ENCODE data around the gene CLSTN2. TPM values are rescaled to one million over a fixed set of nuclear protein-coding genes. Genes with fewer than 3 reads are reported as not detected.

Gene CLSTN2
- polyA plus RNA-seq, 3 donors = not detected

GRCh38 chr3:140146668-140147067 lies 211.7 kb downstream of the CLSTN2 start:
- Mint-ChIP-seq H3K4me3 (no peak overlapping the region), H3K27ac (no peak overlapping the region), H3K36me3 (no peaks in the 10 kb centered on the region), H3K4me1 (no peaks in the 10 kb centered on the region), H3K27me3 (ENCODE audit: low read depth in 3 of 3) (no peaks in the 10 kb centered on the region), H3K9me3 (no peaks in the 10 kb centered on the region)
- Histone ChIP-seq H3K4me3 (replicated peaks in 1 of 3; ENCODE audit: low read depth in 2 of 3, low read length in 3 of 3) (no peak overlapping the region), H3K27ac (ENCODE audit: low read depth in 1 of 2, low read length in 2 of 2) (no peak overlapping the region), H3K9ac (ENCODE audit: insufficient read depth, low read length, poor library complexity, severe bottlenecking) (no peak overlapping the region), H3K4me1 (ENCODE audit: control insufficient read depth in 1 of 2, insufficient read depth in 2 of 2, low read length in 2 of 2) (no peaks in the 10 kb centered on the region), H2AFZ (ENCODE audit: insufficient read depth, low read depth, low read length, poor library complexity, severe bottlenecking) (no peak overlapping the region), H3K9me3 (replicated peaks in 1 of 2; ENCODE audit: control insufficient read depth in 1 of 2, insufficient read depth in 1 of 2, low read length in 2 of 2) (no peaks in the 10 kb centered on the region), H3K36me3 (replicated peaks in 1 of 2; ENCODE audit: control insufficient read depth in 1 of 2, insufficient read depth in 2 of 2, low read length in 2 of 2) (no peaks in the 10 kb centered on the region), H3K79me2 (ENCODE audit: insufficient read depth, low read length) (no peaks in the 10 kb centered on the region), H3K4me2 (replicated peaks; ENCODE audit: extremely low read depth, low read length, poor library complexity, severe bottlenecking) (no peak overlapping the region), H3K27me3 (ENCODE audit: control insufficient read depth in 2 of 2, insufficient read depth in 2 of 2, low read length in 2 of 2) (no peaks in the 10 kb centered on the region), H4K20me1 (ENCODE audit: insufficient read depth, low read length) (no peaks in the 10 kb centered on the region)
- intact Hi-C loops (cut with micrococcal nuclease) = no loop called here
- no peak for DNase-seq
- TF ChIP-seq CTCF (IDR thresholded peaks at IDR 0.05) = no peak

- intact Hi-C loops (cut with micrococcal nuclease) = no loop called here
- no peaks in the 10 kb centered on the region for H3K79me2 ChIP-seq (ENCODE audit: insufficient read depth, low read length)
- H3K27me3 ChIP-seq (ENCODE audit: control insufficient read depth in 2 of 2, insufficient read depth in 2 of 2, low read length in 2 of 2) = no peaks in the 10 kb centered on the region
- H3K9me3 Mint-ChIP-seq = peaks cover 0 to 3% (median 0%) of the 10 kb centered on the region in 7 donors
- H3K27ac ChIP-seq (ENCODE audit: low read depth in 1 of 2, low read length in 2 of 2) = no peak overlapping the region
- no peak overlapping the region for H3K4me3 Mint-ChIP-seq
- H2AFZ ChIP-seq (ENCODE audit: insufficient read depth, low read depth, low read length, poor library complexity, severe bottlenecking) = no peak overlapping the region
- H3K36me3 ChIP-seq (replicated peaks in 1 of 2; ENCODE audit: control insufficient read depth in 1 of 2, insufficient read depth in 2 of 2, low read length in 2 of 2) = no peaks in the 10 kb centered on the region
- no peaks in the 10 kb centered on the region for H3K36me3 Mint-ChIP-seq
- H3K9me3 ChIP-seq (replicated peaks in 1 of 2; ENCODE audit: control insufficient read depth in 1 of 2, insufficient read depth in 1 of 2, low read length in 2 of 2) = no peaks in the 10 kb centered on the region
- 93% methylated on average over 2 of the region's 4 CpGs for WGBS (ENCODE audit: insufficient coverage)
- no peak overlapping the region for H3K4me2 ChIP-seq (replicated peaks; ENCODE audit: extremely low read depth, low read length, poor library complexity, severe bottlenecking)
- H3K4me3 ChIP-seq (replicated peaks in 1 of 3; ENCODE audit: low read depth in 2 of 3, low read length in 3 of 3) = no peak overlapping the region
- H4K20me1 ChIP-seq (ENCODE audit: insufficient read depth, low read length) = no peaks in the 10 kb centered on the region
- H3K4me1 Mint-ChIP-seq = no peaks in the 10 kb centered on the region
- peaks cover 0 to 3% (median 1%) of the 10 kb centered on the region in 3 donors for H3K27me3 Mint-ChIP-seq (ENCODE audit: low read depth in 3 of 3)
- no peaks in the 10 kb centered on the region for H3K4me1 ChIP-seq (ENCODE audit: control insufficient read depth in 1 of 2, insufficient read depth in 2 of 2, low read length in 2 of 2)
- DNase-seq = no peak
- H3K27ac Mint-ChIP-seq = no peak overlapping the region
- TF ChIP-seq CTCF (IDR thresholded peaks at IDR 0.05) = no peak
- no peak overlapping the region for H3K9ac ChIP-seq (ENCODE audit: insufficient read depth, low read length, poor library complexity, severe bottlenecking)
These were observed 213.0 kb downstream of the CLSTN2 start for GRCh38 chr3:140147965-140148490.
